ENCODE measurements around the gene SDF2. TPM values are rescaled to one million over a fixed set of nuclear protein-coding genes. Genes with fewer than 3 reads are reported as not detected.

SDF2 gene
- total RNA-seq, 1 donor from 2014 or later: 34.0 TPM

GRCh38 chr17:28622186-28622585, 39.5 kb downstream of the SDF2 start:
- Histone ChIP-seq H3K4me3 (no peak overlapping the region), H3K27ac (replicated peaks) (no peak overlapping the region), H3K9me3 (replicated peaks) (no peaks in the 10 kb centered on the region), H3K36me3 (peaks cover 88% of the 10 kb centered on the region), H3K4me1 (peaks cover 16% of the 10 kb centered on the region), H3K27me3 (ENCODE audit: low read depth) (no peaks in the 10 kb centered on the region)
- intact Hi-C loops (cut with micrococcal nuclease): no loop called here
- no peak for DNase-seq
- TF ChIP-seq CTCF (IDR thresholded peaks at IDR 0.05; ENCODE audit: borderline replicate concordance): no peak

- H3K4me3 ChIP-seq: no peak overlapping the region
- H3K27ac ChIP-seq (replicated peaks): no peak overlapping the region
- no peaks in the 10 kb centered on the region for H3K27me3 ChIP-seq (ENCODE audit: low read depth)
- peaks cover 98% of the 10 kb centered on the region for H3K36me3 ChIP-seq
- TF ChIP-seq CTCF (IDR thresholded peaks at IDR 0.05; ENCODE audit: borderline replicate concordance): no peak
- intact Hi-C loops (cut with micrococcal nuclease): no loop called here
- no peaks in the 10 kb centered on the region for H3K9me3 ChIP-seq (replicated peaks)
- DNase-seq: no peak
- H3K4me1 ChIP-seq: peaks cover 16% of the 10 kb centered on the region
Measured at GRCh38 chr17:28620010-28620409, 41.7 kb downstream of the SDF2 start.

- H3K27me3 ChIP-seq (ENCODE audit: low read depth): no peaks in the 10 kb centered on the region
- intact Hi-C loops (cut with micrococcal nuclease): no loop called here
- H3K27ac ChIP-seq (replicated peaks): no peak overlapping the region
- no peak overlapping the region for H3K4me3 ChIP-seq
- TF ChIP-seq CTCF (IDR thresholded peaks at IDR 0.05; ENCODE audit: borderline replicate concordance): no peak
- no peaks in the 10 kb centered on the region for H3K9me3 ChIP-seq (replicated peaks)
- peaks cover 95% of the 10 kb centered on the region for H3K36me3 ChIP-seq
- no peak for DNase-seq
- peaks cover 7% of the 10 kb centered on the region for H3K4me1 ChIP-seq
Measured at GRCh38 chr17:28618464-28618863, 43.2 kb downstream of the SDF2 start.

GRCh38 chr17:28616281-28616680, 45.4 kb downstream of the SDF2 start:
- intact Hi-C loops (cut with micrococcal nuclease): no loop called here
- Histone ChIP-seq H3K9me3 (replicated peaks) (no peaks in the 10 kb centered on the region), H3K36me3 (peaks cover 74% of the 10 kb centered on the region), H3K27ac (replicated peaks) (no peak overlapping the region), H3K27me3 (ENCODE audit: low read depth) (no peaks in the 10 kb centered on the region), H3K4me1 (no peaks in the 10 kb centered on the region), H3K4me3 (no peak overlapping the region)
- no peak for TF ChIP-seq CTCF (IDR thresholded peaks at IDR 0.05; ENCODE audit: borderline replicate concordance)
- DNase-seq: no peak

- Histone ChIP-seq H3K36me3 (peaks cover 65% of the 10 kb centered on the region), H3K4me1 (no peaks in the 10 kb centered on the region), H3K4me3 (no peak overlapping the region), H3K27ac (replicated peaks) (no peak overlapping the region), H3K9me3 (replicated peaks) (no peaks in the 10 kb centered on the region), H3K27me3 (ENCODE audit: low read depth) (no peaks in the 10 kb centered on the region)
- DNase-seq: no peak
- no peak for TF ChIP-seq CTCF (IDR thresholded peaks at IDR 0.05; ENCODE audit: borderline replicate concordance)
- intact Hi-C loops (cut with micrococcal nuclease): no loop called here
Measured at GRCh38 chr17:28615260-28615940, 46.3 kb downstream of the SDF2 start.
